Measurements from ENCODE around the gene PRRX2. TPM values are rescaled to one million over a fixed set of nuclear protein-coding genes. Genes with fewer than 3 reads are reported as not detected.

The PRRX2 gene
- total RNA-seq, 1 experiment from 2014 or later, result 10.7 TPM

DNA sequence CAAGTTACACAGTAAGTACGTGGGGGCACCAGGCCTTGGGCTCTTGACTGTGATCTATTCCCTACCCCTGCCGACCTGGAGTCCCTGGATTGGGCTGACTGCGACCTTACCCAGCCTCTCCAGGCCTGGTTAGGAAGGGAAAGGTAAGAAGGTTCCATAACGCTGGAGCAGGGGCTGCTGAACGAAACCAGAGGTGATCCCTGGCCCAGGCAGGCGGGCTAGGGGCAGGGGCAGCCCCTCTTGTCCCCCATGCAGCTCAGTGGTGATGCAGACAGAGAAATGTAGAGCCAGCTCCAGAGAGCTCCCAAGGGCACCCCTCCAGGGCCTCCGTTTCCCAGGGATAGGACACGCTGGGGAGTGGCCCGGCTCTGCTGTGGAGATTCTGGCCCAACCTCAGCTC is 14.1 kb downstream of the PRRX2 start:
- Mint-ChIP-seq H3K27me3 (ENCODE audit: low read depth) (no peaks in the 10 kb centered on the region; the same call in 1 of the 2 replicates), H3K4me3 (no peak overlapping the region), H3K27ac (no peak overlapping the region), H3K4me1 (peaks cover 9% of the 10 kb centered on the region; the same call in 1 of the 2 replicates), H3K36me3 (no peaks in the 10 kb centered on the region), H3K9me3 (no peaks in the 10 kb centered on the region)
- POLR2A ChIA-PET, result interaction anchor here (0.5 to 0.6 kb wide), 2 partner anchors 10 to 58 kb away, joined by 3 read pairs; no protein-coding TSS in a partner anchor
- ATAC-seq (no peak), DNase-seq (ENCODE audit: low spot score) (no peak)
- TF ChIP-seq, protein P1, sequence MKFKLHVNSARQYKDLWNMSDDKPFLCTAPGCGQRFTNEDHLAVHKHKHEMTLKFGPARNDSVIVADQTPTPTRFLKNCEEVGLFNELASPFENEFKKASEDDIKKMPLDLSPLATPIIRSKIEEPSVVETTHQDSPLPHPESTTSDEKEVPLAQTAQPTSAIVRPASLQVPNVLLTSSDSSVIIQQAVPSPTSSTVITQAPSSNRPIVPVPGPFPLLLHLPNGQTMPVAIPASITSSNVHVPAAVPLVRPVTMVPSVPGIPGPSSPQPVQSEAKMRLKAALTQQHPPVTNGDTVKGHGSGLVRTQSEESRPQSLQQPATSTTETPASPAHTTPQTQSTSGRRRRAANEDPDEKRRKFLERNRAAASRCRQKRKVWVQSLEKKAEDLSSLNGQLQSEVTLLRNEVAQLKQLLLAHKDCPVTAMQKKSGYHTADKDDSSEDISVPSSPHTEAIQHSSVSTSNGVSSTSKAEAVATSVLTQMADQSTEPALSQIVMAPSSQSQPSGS (CRISPR knock-in tag; IDR thresholded peaks at IDR 0.05; ENCODE audit: borderline replicate concordance, low read depth), result no peak
- TF ChIP-seq, protein P2, sequence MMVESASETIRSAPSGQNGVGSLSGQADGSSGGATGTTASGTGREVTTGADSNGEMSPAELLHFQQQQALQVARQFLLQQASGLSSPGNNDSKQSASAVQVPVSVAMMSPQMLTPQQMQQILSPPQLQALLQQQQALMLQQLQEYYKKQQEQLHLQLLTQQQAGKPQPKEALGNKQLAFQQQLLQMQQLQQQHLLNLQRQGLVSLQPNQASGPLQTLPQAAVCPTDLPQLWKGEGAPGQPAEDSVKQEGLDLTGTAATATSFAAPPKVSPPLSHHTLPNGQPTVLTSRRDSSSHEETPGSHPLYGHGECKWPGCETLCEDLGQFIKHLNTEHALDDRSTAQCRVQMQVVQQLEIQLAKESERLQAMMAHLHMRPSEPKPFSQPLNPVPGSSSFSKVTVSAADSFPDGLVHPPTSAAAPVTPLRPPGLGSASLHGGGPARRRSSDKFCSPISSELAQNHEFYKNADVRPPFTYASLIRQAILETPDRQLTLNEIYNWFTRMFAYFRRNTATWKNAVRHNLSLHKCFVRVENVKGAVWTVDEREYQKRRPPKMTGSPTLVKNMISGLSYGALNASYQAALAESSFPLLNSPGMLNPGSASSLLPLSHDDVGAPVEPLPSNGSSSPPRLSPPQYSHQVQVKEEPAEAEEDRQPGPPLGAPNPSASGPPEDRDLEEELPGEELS (CRISPR knock-in tag; IDR thresholded peaks at IDR 0.05), result no peak
- TF ChIP-seq, protein P3, sequence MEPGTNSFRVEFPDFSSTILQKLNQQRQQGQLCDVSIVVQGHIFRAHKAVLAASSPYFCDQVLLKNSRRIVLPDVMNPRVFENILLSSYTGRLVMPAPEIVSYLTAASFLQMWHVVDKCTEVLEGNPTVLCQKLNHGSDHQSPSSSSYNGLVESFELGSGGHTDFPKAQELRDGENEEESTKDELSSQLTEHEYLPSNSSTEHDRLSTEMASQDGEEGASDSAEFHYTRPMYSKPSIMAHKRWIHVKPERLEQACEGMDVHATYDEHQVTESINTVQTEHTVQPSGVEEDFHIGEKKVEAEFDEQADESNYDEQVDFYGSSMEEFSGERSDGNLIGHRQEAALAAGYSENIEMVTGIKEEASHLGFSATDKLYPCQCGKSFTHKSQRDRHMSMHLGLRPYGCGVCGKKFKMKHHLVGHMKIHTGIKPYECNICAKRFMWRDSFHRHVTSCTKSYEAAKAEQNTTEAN (CRISPR knock-in tag; IDR thresholded peaks at IDR 0.05), result no peak
- TF ChIP-seq OVOL2 (CRISPR knock-in tag; IDR thresholded peaks at IDR 0.05; ENCODE audit: borderline replicate concordance) (no peak), HMGA2 (CRISPR knock-in tag; IDR thresholded peaks at IDR 0.05) (no peak), ZNF425 (CRISPR knock-in tag; conservative IDR thresholded peaks at IDR 0.05) (no peak)
- CTCF ChIA-PET, result interaction anchor here (0.8 to 1.6 kb wide), 2 partner anchors 13 to 59 kb away, joined by 3 read pairs; no protein-coding TSS in a partner anchor

DNA sequence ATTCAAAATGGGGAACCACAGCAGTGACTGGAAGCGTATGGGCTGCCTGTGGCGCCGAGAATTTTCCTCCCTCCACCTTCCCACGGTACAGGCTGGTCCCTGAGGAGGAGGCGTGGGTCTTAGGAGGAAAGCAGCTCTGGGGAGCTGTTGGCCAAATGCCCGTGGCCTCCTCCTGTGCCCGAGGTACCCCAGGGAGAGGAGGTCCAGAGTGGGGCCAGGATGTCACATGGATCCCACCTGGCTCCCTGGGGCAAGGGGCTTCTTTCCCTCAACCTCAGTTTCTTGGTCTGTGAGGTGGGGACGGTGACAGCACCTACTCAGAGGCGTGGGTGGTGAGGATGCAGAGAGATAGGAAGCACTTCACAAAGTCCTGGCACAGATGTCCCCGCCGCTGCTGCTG is 16.5 kb downstream of the PRRX2 start:
- ChIA-PET POLR2A (no interaction called here), CTCF (interaction anchor here (0.9 to 1.3 kb wide), 2 partner anchors 38 to 56 kb away, joined by 4 read pairs; no protein-coding TSS in a partner anchor)
- DNase-seq (ENCODE audit: low spot score), result no peak
- no peak overlapping the region for H3K27ac Mint-ChIP-seq
- no peaks in the 10 kb centered on the region for H3K9me3 Mint-ChIP-seq
- no peak for ATAC-seq
- no peak for TF ChIP-seq NR3C1 (CRISPR knock-in tag; conservative IDR thresholded peaks at IDR 0.05; ENCODE audit: low read depth)
- no peak for TF ChIP-seq HMGXB4 (CRISPR knock-in tag; IDR thresholded peaks at IDR 0.05)
- TF ChIP-seq SMAD3 (CRISPR knock-in tag; IDR thresholded peaks at IDR 0.05; ENCODE audit: borderline replicate concordance), result no peak
- TF ChIP-seq, protein P4, sequence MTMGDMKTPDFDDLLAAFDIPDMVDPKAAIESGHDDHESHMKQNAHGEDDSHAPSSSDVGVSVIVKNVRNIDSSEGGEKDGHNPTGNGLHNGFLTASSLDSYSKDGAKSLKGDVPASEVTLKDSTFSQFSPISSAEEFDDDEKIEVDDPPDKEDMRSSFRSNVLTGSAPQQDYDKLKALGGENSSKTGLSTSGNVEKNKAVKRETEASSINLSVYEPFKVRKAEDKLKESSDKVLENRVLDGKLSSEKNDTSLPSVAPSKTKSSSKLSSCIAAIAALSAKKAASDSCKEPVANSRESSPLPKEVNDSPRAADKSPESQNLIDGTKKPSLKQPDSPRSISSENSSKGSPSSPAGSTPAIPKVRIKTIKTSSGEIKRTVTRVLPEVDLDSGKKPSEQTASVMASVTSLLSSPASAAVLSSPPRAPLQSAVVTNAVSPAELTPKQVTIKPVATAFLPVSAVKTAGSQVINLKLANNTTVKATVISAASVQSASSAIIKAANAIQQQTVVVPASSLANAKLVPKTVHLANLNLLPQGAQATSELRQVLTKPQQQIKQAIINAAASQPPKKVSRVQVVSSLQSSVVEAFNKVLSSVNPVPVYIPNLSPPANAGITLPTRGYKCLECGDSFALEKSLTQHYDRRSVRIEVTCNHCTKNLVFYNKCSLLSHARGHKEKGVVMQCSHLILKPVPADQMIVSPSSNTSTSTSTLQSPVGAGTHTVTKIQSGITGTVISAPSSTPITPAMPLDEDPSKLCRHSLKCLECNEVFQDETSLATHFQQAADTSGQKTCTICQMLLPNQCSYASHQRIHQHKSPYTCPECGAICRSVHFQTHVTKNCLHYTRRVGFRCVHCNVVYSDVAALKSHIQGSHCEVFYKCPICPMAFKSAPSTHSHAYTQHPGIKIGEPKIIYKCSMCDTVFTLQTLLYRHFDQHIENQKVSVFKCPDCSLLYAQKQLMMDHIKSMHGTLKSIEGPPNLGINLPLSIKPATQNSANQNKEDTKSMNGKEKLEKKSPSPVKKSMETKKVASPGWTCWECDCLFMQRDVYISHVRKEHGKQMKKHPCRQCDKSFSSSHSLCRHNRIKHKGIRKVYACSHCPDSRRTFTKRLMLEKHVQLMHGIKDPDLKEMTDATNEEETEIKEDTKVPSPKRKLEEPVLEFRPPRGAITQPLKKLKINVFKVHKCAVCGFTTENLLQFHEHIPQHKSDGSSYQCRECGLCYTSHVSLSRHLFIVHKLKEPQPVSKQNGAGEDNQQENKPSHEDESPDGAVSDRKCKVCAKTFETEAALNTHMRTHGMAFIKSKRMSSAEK (CRISPR knock-in tag; IDR thresholded peaks at IDR 0.05; ENCODE audit: borderline replicate concordance), result no peak
- no peak for TF ChIP-seq JUN (CRISPR knock-in tag; IDR thresholded peaks at IDR 0.05)
- H3K36me3 Mint-ChIP-seq, result no peaks in the 10 kb centered on the region
- H3K4me3 Mint-ChIP-seq, result no peak overlapping the region
- H3K27me3 Mint-ChIP-seq (ENCODE audit: low read depth), result no peaks in the 10 kb centered on the region; the same call in 1 of the 2 replicates
- peaks cover 14% of the 10 kb centered on the region for H3K4me1 Mint-ChIP-seq

Data from WTC11 (cell line).